M059J (cell line): ENCODE results near the gene WFIKKN1. TPM values are rescaled to one million over a fixed set of nuclear protein-coding genes. Genes with fewer than 3 reads are reported as not detected.
"Not testable (repeated sequence)": the region's sequence is repeated elsewhere in the genome, so short reads cannot be mapped to it uniquely, and the experiment has no call there.

Experiments
- DNase-seq: peaks from one replicate; pipeline ENCODE4 v3.0.0-alpha.2; 2012; ENCODE audit warnings: low read depth
- total RNA-seq: library from RNA; depleted of rRNA; stranded (reverse); fragments of >200 nt; shearing (Covaris generic); gene quantifications from 2 replicates; pipeline ENCODE4 v1.2.3, GENCODE V29; 2014

Gene WFIKKN1
- total RNA-seq, 1 experiment from 2014 or later = 0.62 TPM

GRCh38 chr16:593807-594206, 37.0 kb upstream of the WFIKKN1 start:
- no peak for DNase-seq

GRCh38 chr16:595094-595528, 35.7 kb upstream of the WFIKKN1 start:
- no peak for DNase-seq

GRCh38 chr16:595942-596735, 34.6 kb upstream of the WFIKKN1 start:
- no peak for DNase-seq

- no peak for DNase-seq
These were observed 34.1 kb upstream of the WFIKKN1 start for GRCh38 chr16:596736-597060.

- DNase-seq = not testable (repeated sequence)
These were observed 33.1 kb upstream of the WFIKKN1 start for GRCh38 chr16:597655-598054.

GRCh38 chr16:598823-599739, 31.7 kb upstream of the WFIKKN1 start:
- no peak for DNase-seq

- DNase-seq = no peak
These were observed 30.0 kb upstream of the WFIKKN1 start for GRCh38 chr16:600781-601180.

GRCh38 chr16:603933-604332, 26.9 kb upstream of the WFIKKN1 start:
- no peak for DNase-seq

- no peak for DNase-seq
These were observed 24.0 kb upstream of the WFIKKN1 start for GRCh38 chr16:606656-607307.

GRCh38 chr16:608019-608418, 22.8 kb upstream of the WFIKKN1 start:
- no peak for DNase-seq

- no peak for DNase-seq
These were observed 21.5 kb upstream of the WFIKKN1 start for GRCh38 chr16:609316-609715.

GRCh38 chr16:609984-610383, 20.8 kb upstream of the WFIKKN1 start:
- no peak for DNase-seq

GRCh38 chr16:610513-611381, 20.0 kb upstream of the WFIKKN1 start:
- no peak for DNase-seq

GRCh38 chr16:615122-615521, 15.7 kb upstream of the WFIKKN1 start:
- DNase-seq = no peak

GRCh38 chr16:616733-617586, 13.8 kb upstream of the WFIKKN1 start:
- DNase-seq = no peak

GRCh38 chr16:617855-618254, 12.9 kb upstream of the WFIKKN1 start:
- DNase-seq = no peak

GRCh38 chr16:619476-620100, 11.2 kb upstream of the WFIKKN1 start:
- no peak for DNase-seq

GRCh38 chr16:620700-621525, 9.9 kb upstream of the WFIKKN1 start:
- no peak for DNase-seq

GRCh38 chr16:621526-622105, 9.2 kb upstream of the WFIKKN1 start:
- no peak for DNase-seq
